Adipose tissue (tissue), 3 donors: ENCODE data around the gene THAP6. TPM values are rescaled to one million over a fixed set of nuclear protein-coding genes. Genes with fewer than 3 reads are reported as not detected.
"Not testable (repeated sequence)": the region's sequence is repeated elsewhere in the genome, so short reads cannot be mapped to it uniquely, and the experiment has no call there.

Experiments used
- H3K27ac ChIP-seq: one replicate; pipeline ENCODE4 v1.5.1; 2013; ENCODE audit warnings: low read depth, low read length
- WGBS, 3 donors: extraction: QIAGEN DNeasy Blood & Tissue Kit; methylation state at CpG; one replicate each; pipeline ENCODE4 v1.1.7; 2013; 5-methylcytosine and 5-hydroxymethylcytosine counted together
- polyA plus RNA-seq, 3 donors: library from polyadenylated mRNA; stranded (reverse); fragments of 200-250 nt; gene quantifications; one replicate each; pipeline ENCODE4 v1.2.3, GENCODE V29; 2013
- donor health status: healthy with polysubstance abuse.
- donor health status: Bipolar disorder and iron deficiency.
- donor health status: healthy.

THAP6 gene
- polyA plus RNA-seq, 3 donors: 4.7 to 7.4 (median 5.7) TPM

DNA sequence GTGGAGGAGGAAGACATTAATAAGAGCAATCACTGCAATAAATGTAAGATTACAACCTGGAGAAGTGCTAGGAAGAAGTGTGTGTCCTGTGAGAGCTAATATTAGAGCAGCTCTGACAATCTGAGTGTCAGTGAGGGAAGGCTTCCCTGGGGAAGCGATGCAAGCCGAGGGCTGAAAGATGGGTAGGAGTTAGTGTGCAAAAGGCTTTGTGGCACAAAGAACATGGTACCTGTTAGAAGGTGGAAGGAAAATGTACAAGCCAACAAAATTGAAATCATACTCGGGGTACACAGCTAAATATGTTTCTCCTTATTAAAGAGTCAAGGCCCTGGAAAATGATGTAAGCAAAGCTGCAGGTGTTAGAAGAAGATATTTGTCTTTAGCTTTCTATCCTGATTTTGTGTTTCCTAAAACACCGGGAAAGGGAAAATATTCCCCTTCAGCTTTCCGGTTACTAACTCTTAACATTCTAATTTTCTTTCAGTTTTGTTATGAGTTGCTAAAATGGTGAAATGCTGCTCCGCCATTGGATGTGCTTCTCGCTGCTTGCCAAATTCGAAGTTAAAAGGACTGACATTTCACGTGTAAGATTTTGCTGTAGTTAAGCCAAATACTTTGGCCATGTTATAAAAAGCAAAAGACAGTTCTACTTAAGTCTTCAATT lies 808 bp downstream of the THAP6 start:
- peak overlapping the region; percentile 81 for H3K27ac ChIP-seq
- WGBS, 3 donors: 43 to 54% (median 48%) methylated on average over 9 of the region's 9 CpGs

- H3K27ac ChIP-seq: no peak overlapping the region
- WGBS, 3 donors: 76 to 92% (median 90%) methylated on average over 1 of the region's 1 CpG
These were observed 1.9 kb downstream of the THAP6 start for GRCh38 chr4:75516144-75516543.

GRCh38 chr4:75519452-75519851 lies 5.2 kb downstream of the THAP6 start:
- WGBS, 3 donors: 96 to 98% (median 97%) methylated on average over 3 to 4 of the region's 7 CpGs

DNA sequence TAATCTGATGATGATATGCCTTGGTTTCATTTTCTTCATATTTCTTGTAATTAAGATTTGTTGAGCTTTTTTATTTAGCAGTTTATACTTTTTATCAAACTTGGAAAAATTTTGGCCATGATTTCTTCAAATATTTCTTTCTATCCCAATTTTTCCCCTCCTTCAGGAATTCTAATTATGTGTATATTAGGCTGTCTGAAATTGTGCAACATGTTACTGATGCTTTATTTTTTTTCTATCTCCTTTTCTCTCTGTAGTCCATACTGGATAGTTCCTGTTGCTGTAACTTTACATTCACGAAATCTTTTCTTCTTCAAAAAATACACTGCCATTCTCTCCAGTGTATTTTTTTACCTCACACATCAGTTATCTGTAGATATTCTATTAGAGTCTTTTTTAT lies 10.8 kb downstream of the THAP6 start:
- WGBS, 3 donors: 76 to 100% (median 84%) methylated on average over 1 of the region's 1 CpG

More at GRCh38 chr4:75519452-75519851, 5.2 kb downstream of the THAP6 start:
- H3K27ac ChIP-seq: not testable (repeated sequence)

GRCh38 chr4:75525910-75526309 lies 11.6 kb downstream of the THAP6 start:
- WGBS, 3 donors: 97 to 100% (median 100%) methylated on average over 1 of the region's 1 CpG

More for the DNA sequence above, 10.8 kb downstream of the THAP6 start:
- no peak overlapping the region for H3K27ac ChIP-seq

DNA sequence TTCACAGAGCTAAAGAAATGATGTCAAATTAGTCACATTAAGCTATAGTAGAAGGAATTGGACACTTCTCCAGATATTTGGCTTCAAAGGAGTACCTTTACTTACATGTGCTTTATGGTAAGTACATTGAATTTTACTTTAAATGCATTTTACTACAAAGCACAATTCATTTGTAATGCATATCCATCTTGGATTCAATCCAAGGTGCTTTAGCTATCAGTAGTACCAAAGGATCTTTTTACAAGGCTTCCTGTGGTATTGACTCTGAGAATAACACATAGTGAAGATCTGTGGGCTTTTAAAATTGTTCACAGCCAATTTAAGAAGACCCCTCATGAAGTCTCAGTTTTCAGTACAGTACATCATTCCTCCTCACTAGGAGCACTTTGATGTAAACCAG lies 13.2 kb downstream of the THAP6 start:
- H3K27ac ChIP-seq: no peak overlapping the region

More at GRCh38 chr4:75525910-75526309, 11.6 kb downstream of the THAP6 start:
- no peak overlapping the region for H3K27ac ChIP-seq

GRCh38 chr4:75530556-75531322 lies 16.5 kb downstream of the THAP6 start:
- WGBS, 3 donors: 95 to 98% (median 96%) methylated on average over 2 of the region's 2 CpGs
- no peak overlapping the region for H3K27ac ChIP-seq

GRCh38 chr4:75531536-75532143 lies 17.4 kb downstream of the THAP6 start:
- H3K27ac ChIP-seq: not testable (repeated sequence)
- 76 to 97% (median 90%) methylated on average over 7 of the region's 7 CpGs for WGBS, 3 donors

GRCh38 chr4:75533339-75533887 lies 19.1 kb downstream of the THAP6 start:
- WGBS, 3 donors: 97 to 98% (median 97%) methylated on average over 4 of the region's 4 CpGs
- not testable (repeated sequence) for H3K27ac ChIP-seq

DNA sequence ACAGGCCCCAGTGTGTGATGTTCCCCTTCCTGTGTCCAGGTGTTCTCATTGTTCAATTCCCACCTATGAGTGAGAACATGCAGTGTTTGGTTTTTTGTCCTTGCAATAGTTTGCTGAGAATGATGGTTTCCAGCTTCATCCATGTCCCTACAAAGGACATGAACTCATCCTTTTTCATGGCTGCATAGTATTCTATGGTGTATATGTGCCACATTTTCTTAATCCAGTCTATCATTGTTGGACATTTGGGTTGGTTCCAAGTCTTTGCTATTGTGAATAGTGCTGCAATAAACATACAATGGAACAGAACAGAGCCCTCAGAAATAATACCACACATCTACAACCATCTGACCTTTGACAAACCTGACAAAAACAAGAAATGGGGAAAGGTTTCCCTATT lies 19.7 kb downstream of the THAP6 start:
- H3K27ac ChIP-seq: not testable (repeated sequence)

DNA sequence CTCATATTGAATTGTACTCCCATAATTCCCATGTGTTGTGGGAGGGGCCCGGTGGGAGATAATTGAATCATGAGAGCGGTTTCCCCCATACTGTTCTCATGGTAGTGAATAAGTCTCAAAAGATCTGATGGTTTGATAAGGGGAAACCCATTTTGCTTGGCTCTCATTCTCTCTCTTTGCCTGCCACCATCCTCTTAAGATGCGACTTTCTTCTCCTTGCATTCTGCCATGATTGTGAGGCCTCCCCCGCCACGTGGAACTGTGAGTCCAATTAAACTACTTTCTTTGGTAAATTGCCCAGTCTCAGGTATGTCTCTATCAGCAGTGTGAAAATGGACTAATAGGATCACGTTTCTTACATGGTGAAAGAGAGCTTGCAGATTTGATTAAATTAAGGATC lies 23.0 kb downstream of the THAP6 start:
- 87 to 92% (median 92%) methylated on average over 6 of the region's 6 CpGs for WGBS, 3 donors

DNA sequence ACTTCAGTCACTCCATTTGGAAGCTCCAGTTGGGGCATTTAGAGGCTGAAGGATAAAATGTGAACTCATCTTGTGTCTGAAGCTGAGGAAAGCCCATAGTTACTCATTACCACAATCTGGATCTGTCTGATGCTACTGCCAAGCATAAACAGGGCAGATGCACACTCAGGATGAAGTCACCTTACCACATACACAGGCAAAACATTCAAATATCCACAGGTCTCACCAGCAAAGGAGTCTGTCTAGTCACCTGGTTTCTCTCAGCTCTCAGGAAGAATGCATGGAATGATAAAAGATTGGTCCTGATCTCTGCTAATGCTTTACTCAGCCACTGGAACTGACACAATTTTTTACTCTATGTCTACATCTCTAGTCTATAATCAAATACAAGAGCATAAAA lies 28.6 kb downstream of the THAP6 start:
- no peak overlapping the region for H3K27ac ChIP-seq

More for the DNA sequence above, 23.0 kb downstream of the THAP6 start:
- H3K27ac ChIP-seq: not testable (repeated sequence)

DNA sequence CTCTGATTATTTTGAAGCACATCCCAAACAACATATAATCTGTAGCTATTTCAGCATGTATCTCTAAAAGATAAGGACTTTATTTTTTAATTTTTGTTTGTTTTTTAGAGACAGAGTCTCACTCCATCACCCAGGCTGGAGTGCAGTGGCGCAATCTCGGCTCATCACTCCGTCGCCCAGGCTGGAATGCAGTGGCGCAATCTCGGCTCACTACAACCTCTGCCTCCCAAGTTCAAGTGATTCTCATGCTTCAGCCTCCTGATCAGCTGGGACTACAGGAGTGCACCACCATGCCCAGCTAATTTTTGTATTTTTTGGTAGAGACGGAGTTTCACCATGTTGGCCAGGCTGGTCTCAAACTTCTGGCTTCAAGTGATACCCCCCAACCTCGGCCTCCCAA lies 29.9 kb downstream of the THAP6 start:
- WGBS, 3 donors: 84 to 91% (median 87%) methylated on average over 8 of the region's 8 CpGs

GRCh38 chr4:75544870-75545269 lies 30.6 kb downstream of the THAP6 start:
- no peak overlapping the region for H3K27ac ChIP-seq
- 93 to 98% (median 93%) methylated on average over 3 of the region's 3 CpGs for WGBS, 3 donors

More for the DNA sequence above, 29.9 kb downstream of the THAP6 start:
- not testable (repeated sequence) for H3K27ac ChIP-seq

DNA sequence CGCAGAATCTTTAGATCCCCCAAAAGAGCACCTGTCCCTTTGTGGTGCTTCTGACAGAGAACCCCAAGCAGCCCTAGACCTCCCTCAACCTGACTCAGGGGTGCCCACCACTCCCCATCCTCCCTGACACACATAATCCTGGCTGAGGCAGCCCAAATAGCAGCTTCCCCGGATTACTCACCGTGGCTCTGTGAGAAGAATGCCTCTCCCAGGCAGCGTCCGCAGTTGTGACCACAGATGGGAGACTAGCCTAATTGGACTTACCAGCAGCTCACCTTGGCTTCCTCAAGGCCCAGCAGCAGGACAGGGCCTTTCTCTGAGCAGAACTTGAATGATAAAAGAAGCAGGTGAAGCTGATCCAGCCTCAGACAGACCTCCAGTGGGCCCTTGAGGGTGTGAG lies 31.3 kb downstream of the THAP6 start:
- no peak overlapping the region for H3K27ac ChIP-seq
- 93 to 98% (median 94%) methylated on average over 5 of the region's 5 CpGs for WGBS, 3 donors

GRCh38 chr4:75547647-75548387 lies 33.5 kb downstream of the THAP6 start:
- WGBS, 3 donors: 63 to 71% (median 69%) methylated on average over 14 to 15 of the region's 15 CpGs
- H3K27ac ChIP-seq: no peak overlapping the region

DNA sequence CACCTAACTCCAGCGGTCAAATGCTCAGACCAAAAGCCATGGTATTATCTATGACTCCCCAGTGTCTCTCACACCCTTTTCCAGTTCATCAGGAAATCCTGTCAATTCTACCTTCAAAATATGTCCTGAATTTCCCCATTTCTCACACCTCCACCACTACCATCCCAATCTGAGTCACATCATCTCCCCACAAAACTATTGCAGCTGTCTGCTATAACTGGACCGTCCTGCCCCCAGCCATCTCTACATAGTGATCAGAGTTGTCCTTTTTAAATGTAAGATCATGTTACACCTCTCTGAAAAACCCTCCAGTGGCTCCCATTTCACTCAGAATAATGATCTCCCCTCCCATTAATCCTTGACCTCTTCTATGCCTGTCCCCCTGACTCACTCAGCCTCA lies 34.7 kb downstream of the THAP6 start:
- WGBS, 3 donors: 88 to 91% (median 88%) methylated on average over 2 of the region's 2 CpGs
- no peak overlapping the region for H3K27ac ChIP-seq

DNA sequence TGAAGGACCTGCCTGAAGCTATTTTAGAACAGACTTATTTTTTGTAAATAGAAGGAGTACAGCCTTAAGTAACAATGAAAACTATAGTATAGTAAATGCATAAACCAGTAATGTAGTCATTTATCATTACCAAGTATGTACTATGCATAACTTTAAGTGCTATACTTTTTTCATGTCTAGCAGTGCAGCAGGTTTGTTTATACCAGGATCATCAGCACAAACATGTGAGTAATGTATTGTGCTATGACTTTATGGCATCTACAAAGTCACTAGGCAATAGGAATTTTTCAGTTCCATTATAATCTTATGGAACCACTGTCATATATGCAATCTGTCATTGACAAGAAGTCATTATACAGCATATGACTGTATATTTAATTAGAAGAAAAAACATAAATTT lies 38.2 kb downstream of the THAP6 start:
- H3K27ac ChIP-seq: no peak overlapping the region
